Gastrocnemius medialis (tissue), 4 donors: ENCODE measurements around the gene STPG1.

Source experiments
- POLR2A ChIP-seq, 2 donors: fragments of 450-650 bp; IDR thresholded peaks; one replicate each; pipeline ENCODE4 v1.6.1; 2017; ENCODE audit warnings: antibody characterized with exemption in 2 of 2, mild to moderate bottlenecking in 2 of 2, moderate library complexity in 2 of 2
- TF ChIP-seq, protein P1 (sequence below), 5 experiments: fragments of 450-650 bp in 3 of 5; fragments of 200-600 bp in 2 of 5; sonication (generic) in 2 of 5; IDR thresholded peaks in 4 of 5; conservative IDR thresholded peaks in 1 of 5; 1 replicate in 4 of 5; 2 replicates in 1 of 5; pipeline ENCODE4 v1.5.1; 2016 to 2019; ENCODE audit warnings: antibody characterized with exemption in 5 of 5, mild to moderate bottlenecking in 3 of 5, moderate library complexity in 3 of 5

DNA sequence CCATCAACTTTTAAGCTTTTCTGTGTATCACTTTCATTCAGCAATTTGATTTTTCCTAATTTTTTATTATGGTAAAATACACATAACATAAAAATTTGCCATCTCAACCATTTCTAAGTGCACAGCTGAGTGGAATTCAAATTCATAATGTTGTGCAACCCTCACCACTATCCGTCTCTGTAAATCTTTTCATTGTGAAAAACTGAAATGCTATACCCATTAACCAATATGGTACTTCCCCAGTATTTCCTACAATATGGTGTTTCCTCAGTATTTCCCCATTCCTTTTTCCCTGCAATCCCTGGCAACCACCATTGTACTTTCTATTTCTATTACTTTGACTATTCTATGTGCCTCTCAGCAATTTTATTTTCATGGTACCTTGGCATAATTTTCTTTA, 6.8 kb downstream of the STPG1 start:
- TF ChIP-seq POLR2A (IDR thresholded peaks at IDR 0.05) = no peak
- TF ChIP-seq, protein P1, sequence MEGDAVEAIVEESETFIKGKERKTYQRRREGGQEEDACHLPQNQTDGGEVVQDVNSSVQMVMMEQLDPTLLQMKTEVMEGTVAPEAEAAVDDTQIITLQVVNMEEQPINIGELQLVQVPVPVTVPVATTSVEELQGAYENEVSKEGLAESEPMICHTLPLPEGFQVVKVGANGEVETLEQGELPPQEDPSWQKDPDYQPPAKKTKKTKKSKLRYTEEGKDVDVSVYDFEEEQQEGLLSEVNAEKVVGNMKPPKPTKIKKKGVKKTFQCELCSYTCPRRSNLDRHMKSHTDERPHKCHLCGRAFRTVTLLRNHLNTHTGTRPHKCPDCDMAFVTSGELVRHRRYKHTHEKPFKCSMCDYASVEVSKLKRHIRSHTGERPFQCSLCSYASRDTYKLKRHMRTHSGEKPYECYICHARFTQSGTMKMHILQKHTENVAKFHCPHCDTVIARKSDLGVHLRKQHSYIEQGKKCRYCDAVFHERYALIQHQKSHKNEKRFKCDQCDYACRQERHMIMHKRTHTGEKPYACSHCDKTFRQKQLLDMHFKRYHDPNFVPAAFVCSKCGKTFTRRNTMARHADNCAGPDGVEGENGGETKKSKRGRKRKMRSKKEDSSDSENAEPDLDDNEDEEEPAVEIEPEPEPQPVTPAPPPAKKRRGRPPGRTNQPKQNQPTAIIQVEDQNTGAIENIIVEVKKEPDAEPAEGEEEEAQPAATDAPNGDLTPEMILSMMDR (IDR thresholded peaks at IDR 0.05 in 4 of 5, conservative IDR thresholded peaks at IDR 0.05 in 1 of 5) = no peak
